KOPT-K1 (cell line): Measurements from ENCODE around the gene LDHA.
"Not testable (repeated sequence)": the region's sequence is repeated elsewhere in the genome, so short reads cannot be mapped to it uniquely, and the experiment has no call there.

Source experiments
- H3K27ac ChIP-seq: fragments of 200-600 bp; sonication (generic); 2 replicates; pipeline ENCODE4 v1.5.1; 2016; ENCODE audit warnings: antibody characterized with exemption, mild to moderate bottlenecking, low read depth, low read length; ENCODE audit not compliant: poor library complexity, severe bottlenecking
- H3K36me3 ChIP-seq: fragments of 200-600 bp; sonication (generic); 2 replicates; pipeline ENCODE4 v1.5.1; 2017; ENCODE audit warnings: antibody characterized with exemption, mild to moderate bottlenecking, low read length, moderate library complexity; ENCODE audit not compliant: insufficient read depth
- H3K9me3 ChIP-seq: fragments of 200-600 bp; sonication (generic); 2 replicates; pipeline ENCODE4 v1.5.1; 2017; ENCODE audit warnings: antibody characterized with exemption, low read length, mild to moderate bottlenecking; ENCODE audit not compliant: insufficient read depth, poor library complexity, severe bottlenecking

LDHA gene

GRCh38 chr11:18383388-18384156, 10.8 kb upstream of the LDHA start:
- no peaks in the 10 kb centered on the region for H3K36me3 ChIP-seq
- H3K27ac ChIP-seq = peak overlapping the region; percentile 94
- no peaks in the 10 kb centered on the region for H3K9me3 ChIP-seq

GRCh38 chr11:18384157-18384641, 10.2 kb upstream of the LDHA start:
- H3K27ac ChIP-seq = peak overlapping the region; percentile 94
- no peaks in the 10 kb centered on the region for H3K36me3 ChIP-seq
- no peaks in the 10 kb centered on the region for H3K9me3 ChIP-seq

GRCh38 chr11:18390088-18390487, 4.3 kb upstream of the LDHA start:
- H3K9me3 ChIP-seq = no peaks in the 10 kb centered on the region
- H3K27ac ChIP-seq = no peak overlapping the region
- 0 out of 2 replicates have a peak, but pooled peaks cover under 1% of the 10 kb centered on the region for H3K36me3 ChIP-seq

GRCh38 chr11:18392434-18393321, 1.7 kb upstream of the LDHA start:
- Histone ChIP-seq H3K9me3 (no peaks in the 10 kb centered on the region), H3K27ac (peak overlapping the region; percentile 94), H3K36me3 (peaks cover 23% of the 10 kb centered on the region)

- peaks cover 33% of the 10 kb centered on the region for H3K36me3 ChIP-seq
- H3K27ac ChIP-seq = peak overlapping the region; percentile 94
- no peaks in the 10 kb centered on the region for H3K9me3 ChIP-seq
These were observed 635 bp upstream of the LDHA start for GRCh38 chr11:18393581-18394274.

- Histone ChIP-seq H3K36me3 (peaks cover 47% of the 10 kb centered on the region), H3K9me3 (no peaks in the 10 kb centered on the region), H3K27ac (peak overlapping the region; percentile 94)
These were observed 768 bp downstream of the LDHA start for GRCh38 chr11:18394928-18395734.

- Histone ChIP-seq H3K27ac (peak overlapping the region; percentile 94), H3K36me3 (peaks cover 55% of the 10 kb centered on the region), H3K9me3 (no peaks in the 10 kb centered on the region)
These were observed 1.6 kb downstream of the LDHA start for GRCh38 chr11:18395735-18396504.

- Histone ChIP-seq H3K9me3 (no peaks in the 10 kb centered on the region), H3K27ac (no peak overlapping the region), H3K36me3 (peaks cover 74% of the 10 kb centered on the region)
These were observed 3.6 kb downstream of the LDHA start for GRCh38 chr11:18397921-18398320.

GRCh38 chr11:18401077-18401476, 6.7 kb downstream of the LDHA start:
- H3K9me3 ChIP-seq = not testable (repeated sequence)
- H3K36me3 ChIP-seq = peaks cover 98% of the 10 kb centered on the region

GRCh38 chr11:18404062-18404461, 9.7 kb downstream of the LDHA start:
- peaks cover 99% of the 10 kb centered on the region for H3K36me3 ChIP-seq
- no peak overlapping the region for H3K27ac ChIP-seq
- H3K9me3 ChIP-seq = no peaks in the 10 kb centered on the region

More at GRCh38 chr11:18401077-18401476, 6.7 kb downstream of the LDHA start:
- not testable (repeated sequence) for H3K27ac ChIP-seq

- peaks cover 68% of the 10 kb centered on the region for H3K36me3 ChIP-seq
- H3K27ac ChIP-seq, H3K9me3 ChIP-seq: not testable (repeated sequence)
These were observed 13.0 kb downstream of the LDHA start for GRCh38 chr11:18407400-18407799.

- Histone ChIP-seq H3K36me3 (peaks cover 55% of the 10 kb centered on the region), H3K27ac (no peak overlapping the region), H3K9me3 (no peaks in the 10 kb centered on the region)
These were observed 14.4 kb downstream of the LDHA start for GRCh38 chr11:18408558-18409291.

GRCh38 chr11:18416459-18416858, 22.1 kb downstream of the LDHA start:
- Histone ChIP-seq H3K36me3 (no peaks in the 10 kb centered on the region), H3K27ac (no peak overlapping the region), H3K9me3 (no peaks in the 10 kb centered on the region)
